Pancreas (tissue), 10 donors: ENCODE measurements around the gene QKI. TPM values are rescaled to one million over a fixed set of nuclear protein-coding genes. Genes with fewer than 3 reads are reported as not detected.

Experiments
- ATAC-seq, 4 donors: fragments of 200-7000 bp; cut with Tn5 transposase; one replicate each; pipeline versions ENCODE4 v1.8.0 to v1.9.1; 2020; ENCODE audit warnings: mild to moderate bottlenecking in 4 of 4, moderate library complexity in 4 of 4
- DNase-seq, 6 donors: peaks; one replicate each; pipeline ENCODE4 v3.0.0-alpha.2; 2020
- FAIRE-seq: peaks from 2 replicates; lab custom pipeline; 2012; peaks lifted over from hg19 to GRCh38; lab: Jason Lieb, UNC
- H3K27ac ChIP-seq, 4 donors: fragments of 200-600 bp; sonication (generic); 1 replicate in 3 of 4; 2 replicates in 1 of 4; pipeline versions ENCODE4 v1.5.0 to v1.8.0; 2020
- H3K27me3 ChIP-seq, 4 donors: fragments of 200-600 bp; one replicate each; pipeline ENCODE4 v1.8.0; 2021
- H3K36me3 ChIP-seq, 3 donors: fragments of 200-600 bp; sonication (generic) in 1 of 3; one replicate each; pipeline versions ENCODE4 v1.5.0 to v1.8.0; 2020 to 2021
- H3K4me1 ChIP-seq, 3 donors: fragments of 200-600 bp; one replicate each; pipeline ENCODE4 v1.8.0; 2021
- H3K4me3 ChIP-seq, 4 donors: fragments of 200-600 bp; sonication (generic) in 2 of 4; one replicate each; pipeline versions ENCODE4 v1.5.0 to v1.8.0; 2020 to 2021
- H3K9me3 ChIP-seq, 4 donors: fragments of 200-600 bp; one replicate each; pipeline ENCODE4 v1.8.0; 2021
- WGBS, 2 donors: extraction: QIAGEN DNeasy Blood & Tissue Kit; methylation state at CpG; one replicate each; pipeline ENCODE4 v1.1.7; 2013; 5-methylcytosine and 5-hydroxymethylcytosine counted together
- intact Hi-C, 3 donors: fragments of 100-400 bp; cut with DNase I; formaldehyde crosslinking; loops; one replicate each; pipeline versions ENCODE4 v1.11.1 to v1.14.2; 2022
- polyA plus RNA-seq, 2 donors: library from polyadenylated mRNA; stranded (reverse); fragments of 200-250 nt; gene quantifications; one replicate each; pipeline ENCODE4 v1.2.3, GENCODE V29; 2013
- total RNA-seq, 6 donors: library from RNA; stranded (reverse); fragmentation: NEBNext Ultra II Directional in 4 of 6; extraction: Animal tissue kit (Norgen Biotek cat#: 25700) in 4 of 6; gene quantifications; one replicate each; pipeline versions ENCODE4 v1.2.1 to v1.2.4, GENCODE V29; 2021 to 2023
- TF ChIP-seq, protein P1 (sequence below), 4 donors: fragments of 200-600 bp; sonication (generic) in 3 of 4; IDR thresholded peaks; one replicate each; pipeline versions ENCODE4 v1.5.0 to v1.8.0; 2021; ENCODE audit warnings: antibody characterized with exemption in 4 of 4
- donor health status: healthy with polysubstance abuse.
- donor health status: DM: no; HTN: no; CAD: no; lungs with moderate emphysema.
- donor health status: DM: no; HTN: no; CAD: no.
- donor health status: control.
- donor health status: control.
- donor health status: Bipolar disorder and iron deficiency.
- donor health status: DM: yes; HTN: yes; CAD: no.
- donor health status: DM: no; HTN: no; CAD: no.
- donor health status: DM: no; HTN: no; CAD: no.
- donor health status: DM: yes; HTN: yes; CAD: no.

QKI gene
- total and polyA plus RNA-seq, 8 donors: 9.0 to 52.6 (median 21.6) TPM

DNA sequence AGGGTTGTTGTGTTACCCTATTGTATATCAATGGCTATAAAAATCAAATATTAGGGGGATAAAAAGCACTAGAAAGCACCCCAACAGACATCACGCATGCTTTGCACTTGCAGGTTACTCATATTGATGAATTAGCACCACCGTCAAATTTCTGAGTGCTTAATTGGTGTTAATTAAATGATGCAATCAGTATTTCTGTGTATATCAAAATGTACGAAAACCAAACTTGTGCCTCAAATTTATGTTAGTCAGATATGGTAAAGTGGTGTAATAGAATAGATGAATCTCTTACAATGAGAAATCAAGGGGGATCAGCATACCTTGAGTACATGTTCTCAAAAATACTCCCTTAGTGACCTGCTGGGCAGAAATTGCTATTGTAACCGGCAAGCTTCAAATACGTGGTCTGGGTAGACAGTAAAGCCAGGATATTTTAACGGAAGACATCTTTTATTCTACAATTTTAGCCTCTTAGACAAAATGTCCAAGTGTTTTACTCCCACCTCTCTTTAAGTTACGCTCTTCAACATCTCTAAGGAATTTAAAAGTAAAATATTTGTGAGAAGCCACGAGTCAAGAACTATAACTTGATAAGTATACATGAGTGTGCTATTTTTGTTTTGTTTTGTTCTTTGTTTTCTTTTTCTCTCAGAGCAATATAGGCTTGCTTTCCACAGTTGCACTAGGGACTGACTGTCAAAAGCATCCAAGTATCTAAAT lies 166.0 kb downstream of the QKI start:
- 70 to 77% methylated on average over 8 of the region's 8 CpGs for WGBS, 2 donors
- DNase-seq (no peak), ATAC-seq (no peak), FAIRE-seq (no peak)
- TF ChIP-seq, protein P1, sequence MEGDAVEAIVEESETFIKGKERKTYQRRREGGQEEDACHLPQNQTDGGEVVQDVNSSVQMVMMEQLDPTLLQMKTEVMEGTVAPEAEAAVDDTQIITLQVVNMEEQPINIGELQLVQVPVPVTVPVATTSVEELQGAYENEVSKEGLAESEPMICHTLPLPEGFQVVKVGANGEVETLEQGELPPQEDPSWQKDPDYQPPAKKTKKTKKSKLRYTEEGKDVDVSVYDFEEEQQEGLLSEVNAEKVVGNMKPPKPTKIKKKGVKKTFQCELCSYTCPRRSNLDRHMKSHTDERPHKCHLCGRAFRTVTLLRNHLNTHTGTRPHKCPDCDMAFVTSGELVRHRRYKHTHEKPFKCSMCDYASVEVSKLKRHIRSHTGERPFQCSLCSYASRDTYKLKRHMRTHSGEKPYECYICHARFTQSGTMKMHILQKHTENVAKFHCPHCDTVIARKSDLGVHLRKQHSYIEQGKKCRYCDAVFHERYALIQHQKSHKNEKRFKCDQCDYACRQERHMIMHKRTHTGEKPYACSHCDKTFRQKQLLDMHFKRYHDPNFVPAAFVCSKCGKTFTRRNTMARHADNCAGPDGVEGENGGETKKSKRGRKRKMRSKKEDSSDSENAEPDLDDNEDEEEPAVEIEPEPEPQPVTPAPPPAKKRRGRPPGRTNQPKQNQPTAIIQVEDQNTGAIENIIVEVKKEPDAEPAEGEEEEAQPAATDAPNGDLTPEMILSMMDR (IDR thresholded peaks at IDR 0.05): no peak
- Histone ChIP-seq H3K27me3 (no peaks in the 10 kb centered on the region), H3K4me1 (no peaks in the 10 kb centered on the region), H3K9me3 (no peaks in the 10 kb centered on the region), H3K36me3 (no peaks in the 10 kb centered on the region), H3K27ac (no peak overlapping the region), H3K4me3 (no peak overlapping the region)
- intact Hi-C loops: no loop called here

- H3K4me3 ChIP-seq: no peak overlapping the region
- H3K9me3 ChIP-seq: no peaks in the 10 kb centered on the region
- H3K27ac ChIP-seq: no peak overlapping the region
- FAIRE-seq: no peak
- ATAC-seq: no peak
- TF ChIP-seq, protein P1 (IDR thresholded peaks at IDR 0.05): no peak
- no peaks in the 10 kb centered on the region for H3K27me3 ChIP-seq
- intact Hi-C loops: no loop called here
- WGBS, 2 donors: 77 to 82% methylated on average over 7 of the region's 7 CpGs
- no peaks in the 10 kb centered on the region for H3K4me1 ChIP-seq
- no peak for DNase-seq
- no peaks in the 10 kb centered on the region for H3K36me3 ChIP-seq
Observed at GRCh38 chr6:163583558-163583957, 169.0 kb downstream of the QKI start.

- TF ChIP-seq, protein P1 (IDR thresholded peaks at IDR 0.05): no peak
- ATAC-seq: peak in 3 of 4 donors; percentile 54 to 82 (median 69)
- no peaks in the 10 kb centered on the region for H3K9me3 ChIP-seq
- DNase-seq: peak in 1 of 6 donors; percentile 11
- no peak overlapping the region for H3K4me3 ChIP-seq
- no peaks in the 10 kb centered on the region for H3K36me3 ChIP-seq
- intact Hi-C loops: no loop called here
- H3K27me3 ChIP-seq: no peaks in the 10 kb centered on the region
- no peak for FAIRE-seq
- no peaks in the 10 kb centered on the region for H3K4me1 ChIP-seq
- H3K27ac ChIP-seq: no peak overlapping the region
- 71 to 77% methylated on average over 8 of the region's 8 CpGs for whole genome bisulfite sequencing, 2 donors
Observed at GRCh38 chr6:163585932-163586437, 171.5 kb downstream of the QKI start.

- no peak for DNase-seq
- Histone ChIP-seq H3K27me3 (no peaks in the 10 kb centered on the region), H3K9me3 (no peaks in the 10 kb centered on the region), H3K36me3 (no peaks in the 10 kb centered on the region), H3K4me1 (no peaks in the 10 kb centered on the region), H3K4me3 (no peak overlapping the region), H3K27ac (no peak overlapping the region)
- TF ChIP-seq, protein P1 (IDR thresholded peaks at IDR 0.05): no peak
- intact Hi-C loops: no loop called here
- FAIRE-seq: no peak
- ATAC-seq: no peak
- WGBS, 2 donors: 72% methylated on average over 6 of the region's 6 CpGs
Observed at GRCh38 chr6:163586888-163587287, 172.4 kb downstream of the QKI start.
